ENCODE data around the gene USP10.

USP10 gene

GRCh38 chr16:84785843-84786581 lies 86.2 kb downstream of the USP10 start:
- no peak overlapping the region for H3K4me3 ChIP-seq (ENCODE audit: low read depth, low read length)
- in situ Hi-C loops (cut with HindIII; ENCODE audit: low sequenced_read_pairs): no loop called here
- TF ChIP-seq CTCF (IDR thresholded peaks at IDR 0.05; ENCODE audit: low read depth, low read length): no peak
- peak; percentile 67 for DNase-seq (ENCODE audit: low read depth, low spot score)

GRCh38 chr16:84786605-84787262 lies 86.9 kb downstream of the USP10 start:
- no peak overlapping the region for H3K4me3 ChIP-seq (ENCODE audit: low read depth, low read length)
- no peak for TF ChIP-seq CTCF (IDR thresholded peaks at IDR 0.05; ENCODE audit: low read depth, low read length)
- DNase-seq (ENCODE audit: low read depth, low spot score): no peak
- in situ Hi-C loops (cut with HindIII; ENCODE audit: low sequenced_read_pairs): no loop called here

GRCh38 chr16:84787263-84787622 lies 87.4 kb downstream of the USP10 start:
- no peak overlapping the region for H3K4me3 ChIP-seq (ENCODE audit: low read depth, low read length)
- no peak for DNase-seq (ENCODE audit: low read depth, low spot score)
- no peak for TF ChIP-seq CTCF (IDR thresholded peaks at IDR 0.05; ENCODE audit: low read depth, low read length)
- in situ Hi-C loops (cut with HindIII; ENCODE audit: low sequenced_read_pairs): no loop called here

- no peak overlapping the region for H3K4me3 ChIP-seq (ENCODE audit: low read depth, low read length)
- DNase-seq (ENCODE audit: low read depth, low spot score): no peak
- in situ Hi-C loops (cut with HindIII; ENCODE audit: low sequenced_read_pairs): no loop called here
- no peak for TF ChIP-seq CTCF (IDR thresholded peaks at IDR 0.05; ENCODE audit: low read depth, low read length)
Measured at GRCh38 chr16:84788920-84789391, 89.2 kb downstream of the USP10 start.

- in situ Hi-C loops (cut with HindIII; ENCODE audit: low sequenced_read_pairs): no loop called here
- H3K4me3 ChIP-seq (ENCODE audit: low read depth, low read length): no peak overlapping the region
- no peak for TF ChIP-seq CTCF (IDR thresholded peaks at IDR 0.05; ENCODE audit: low read depth, low read length)
- no peak for DNase-seq (ENCODE audit: low read depth, low spot score)
Measured at GRCh38 chr16:84789431-84789830, 89.6 kb downstream of the USP10 start.

GRCh38 chr16:84790301-84790700 lies 90.5 kb downstream of the USP10 start:
- no peak for TF ChIP-seq CTCF (IDR thresholded peaks at IDR 0.05; ENCODE audit: low read depth, low read length)
- in situ Hi-C loops (cut with HindIII; ENCODE audit: low sequenced_read_pairs): no loop called here
- no peak overlapping the region for H3K4me3 ChIP-seq (ENCODE audit: low read depth, low read length)
- DNase-seq (ENCODE audit: low read depth, low spot score): no peak

All from astrocyte of the spinal cord (primary cell).